ENCODE data around the gene GCK. TPM values are rescaled to one million over a fixed set of nuclear protein-coding genes. Genes with fewer than 3 reads are reported as not detected.

Gene GCK
- total RNA-seq (2022) = not detected in 2 replicates
- not detected for Bru-seq, nascent RNA
- percentile 2 among the genes with signal in this experiment for BruChase-seq, experiment 1, labeled RNA remaining after a 2-hour chase
- not detected for BruChase-seq, experiment 2, labeled RNA remaining after a 6-hour chase
- long read RNA-seq = 0 reads

DNA sequence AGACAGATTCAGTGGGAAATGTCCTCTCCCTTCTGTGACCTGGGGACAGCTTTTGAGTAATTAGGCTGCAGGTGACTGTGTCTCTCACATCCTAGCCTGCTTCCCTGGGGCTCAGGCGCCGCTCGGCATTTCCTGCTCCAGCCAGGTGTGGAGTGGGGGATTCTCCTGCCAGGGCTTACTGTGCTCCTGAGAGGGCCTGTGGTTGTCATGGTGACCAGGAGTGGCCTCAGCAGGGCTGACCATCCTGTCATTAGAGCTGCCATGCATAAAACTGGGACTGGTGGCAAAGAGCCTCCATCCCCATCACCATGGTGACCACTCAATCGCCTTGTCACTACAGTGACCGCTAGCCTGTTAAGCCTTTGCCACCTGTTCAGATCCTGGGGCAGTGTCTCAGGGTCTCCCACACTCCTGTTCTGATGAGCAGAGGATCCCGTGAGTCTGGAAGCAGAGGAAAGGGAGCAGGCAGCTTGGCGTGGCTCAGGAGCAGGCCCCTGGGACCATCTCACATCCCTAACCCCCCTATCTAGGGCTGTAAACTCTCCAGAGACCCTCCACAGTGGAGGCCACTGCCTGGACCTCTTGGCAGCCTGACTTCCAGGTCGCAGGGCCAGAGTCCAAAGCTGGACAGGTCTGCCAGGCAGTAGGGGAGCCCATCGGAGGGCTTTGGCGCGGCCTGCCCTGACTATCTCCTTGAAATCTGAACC lies at the start of gene GCK:
GCK (minus strand) TSS at position 154 of the 707 bp plus-strand sequence. CDS start 486 bp downstream, outside the sequence.
- ChIA-PET POLR2A (no interaction called here), CTCF (interaction anchor here (0.6 kb wide), 1 partner anchor 11 kb away, joined by 3 read pairs; no protein-coding TSS in a partner anchor)
- Mint-ChIP-seq H3K9me3 (ENCODE audit: unreplicated experiment) (no peaks in the 10 kb centered on the region), H3K4me1 (ENCODE audit: low read depth, unreplicated experiment) (no peaks in the 10 kb centered on the region), H3K4me3 (ENCODE audit: unreplicated experiment) (no peak within 1 kb of the TSS), H3K27ac (ENCODE audit: unreplicated experiment) (no peak within 1 kb of the TSS), H3K36me3 (ENCODE audit: insufficient read depth, unreplicated experiment) (no peaks in the 10 kb centered on the region), H3K27me3 (ENCODE audit: insufficient read depth, unreplicated experiment) (peaks cover 11% of the 10 kb centered on the region)
- Histone ChIP-seq H3K4me1 (no peaks in the 10 kb centered on the region), H3K36me3 (ENCODE audit: control insufficient read depth, insufficient read depth, low read length) (no peaks in the 10 kb centered on the region), H3K27me3 (replicated peaks; ENCODE audit: control insufficient read depth, insufficient read depth, low read length) (no peaks in the 10 kb centered on the region; the same call in 1 of the 2 replicates), H3K4me3 (ENCODE audit: low read depth, low read length) (no peak within 1 kb of the TSS), H3K9me3 (no peaks in the 10 kb centered on the region)
- DNase-seq = no peak
- intact Hi-C loops (cut with micrococcal nuclease; ENCODE audit: unreplicated experiment) = no loop called here
- no TSS peak for BruUV-seq (replicated peaks)
- TF ChIP-seq, protein P1, sequence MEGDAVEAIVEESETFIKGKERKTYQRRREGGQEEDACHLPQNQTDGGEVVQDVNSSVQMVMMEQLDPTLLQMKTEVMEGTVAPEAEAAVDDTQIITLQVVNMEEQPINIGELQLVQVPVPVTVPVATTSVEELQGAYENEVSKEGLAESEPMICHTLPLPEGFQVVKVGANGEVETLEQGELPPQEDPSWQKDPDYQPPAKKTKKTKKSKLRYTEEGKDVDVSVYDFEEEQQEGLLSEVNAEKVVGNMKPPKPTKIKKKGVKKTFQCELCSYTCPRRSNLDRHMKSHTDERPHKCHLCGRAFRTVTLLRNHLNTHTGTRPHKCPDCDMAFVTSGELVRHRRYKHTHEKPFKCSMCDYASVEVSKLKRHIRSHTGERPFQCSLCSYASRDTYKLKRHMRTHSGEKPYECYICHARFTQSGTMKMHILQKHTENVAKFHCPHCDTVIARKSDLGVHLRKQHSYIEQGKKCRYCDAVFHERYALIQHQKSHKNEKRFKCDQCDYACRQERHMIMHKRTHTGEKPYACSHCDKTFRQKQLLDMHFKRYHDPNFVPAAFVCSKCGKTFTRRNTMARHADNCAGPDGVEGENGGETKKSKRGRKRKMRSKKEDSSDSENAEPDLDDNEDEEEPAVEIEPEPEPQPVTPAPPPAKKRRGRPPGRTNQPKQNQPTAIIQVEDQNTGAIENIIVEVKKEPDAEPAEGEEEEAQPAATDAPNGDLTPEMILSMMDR (IDR thresholded peaks at IDR 0.05; ENCODE audit: insufficient read depth in 1 of 2, low read depth in 1 of 2, low read length in 1 of 2, severe bottlenecking in 1 of 2, unreplicated experiment in 1 of 2) = no peak

DNA sequence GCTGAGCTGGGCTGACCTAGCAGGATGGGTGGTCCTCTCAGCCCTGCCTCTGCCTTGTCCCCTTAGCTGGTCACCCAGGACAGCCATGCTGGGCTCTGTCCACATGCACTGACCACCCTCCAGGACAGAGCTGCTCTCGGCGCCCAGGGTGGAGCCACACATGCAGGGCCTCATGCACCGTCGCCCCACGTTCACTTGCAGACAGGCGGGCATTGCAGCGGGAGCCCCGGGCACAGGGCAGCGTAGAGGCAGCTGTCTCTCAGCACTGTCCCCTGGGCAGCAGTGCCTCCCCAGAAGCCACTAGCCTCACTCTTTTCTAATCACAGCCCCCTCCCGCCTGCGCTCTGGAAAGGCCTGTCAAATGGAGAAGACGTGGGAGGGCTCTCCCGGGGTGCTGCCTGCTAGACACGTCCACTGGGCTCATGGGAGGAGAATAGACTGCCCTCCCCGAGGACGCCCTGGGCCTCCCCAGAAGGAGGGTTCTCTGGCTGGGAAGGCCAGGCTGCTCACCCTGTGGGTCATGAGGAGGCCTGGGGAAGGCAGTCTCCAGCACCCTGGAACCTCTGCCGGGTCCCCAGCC lies 49.0 kb upstream of the GCK start:
- no peaks in the 10 kb centered on the region for H3K36me3 Mint-ChIP-seq (ENCODE audit: insufficient read depth, unreplicated experiment)
- H3K9me3 ChIP-seq = no peaks in the 10 kb centered on the region
- intact Hi-C loops (cut with micrococcal nuclease; ENCODE audit: unreplicated experiment) = no loop called here
- no peak overlapping the region for H3K4me3 ChIP-seq (ENCODE audit: low read depth, low read length)
- H3K36me3 ChIP-seq (ENCODE audit: control insufficient read depth, insufficient read depth, low read length) = no peaks in the 10 kb centered on the region
- H3K4me1 Mint-ChIP-seq (ENCODE audit: low read depth, unreplicated experiment) = no peaks in the 10 kb centered on the region
- no peak overlapping the region for H3K27ac Mint-ChIP-seq (ENCODE audit: unreplicated experiment)
- peaks cover 7% of the 10 kb centered on the region for H3K27me3 Mint-ChIP-seq (ENCODE audit: insufficient read depth, unreplicated experiment)
- TF ChIP-seq, protein P1 (IDR thresholded peaks at IDR 0.05; ENCODE audit: insufficient read depth in 1 of 2, low read depth in 1 of 2, low read length in 1 of 2, severe bottlenecking in 1 of 2, unreplicated experiment in 1 of 2) = no peak
- no TSS peak for BruUV-seq (replicated peaks)
- no peaks in the 10 kb centered on the region for H3K4me1 ChIP-seq
- no peak overlapping the region for H3K4me3 Mint-ChIP-seq (ENCODE audit: unreplicated experiment)
- POLR2A ChIA-PET = no interaction called here
- no peak for DNase-seq
- no peaks in the 10 kb centered on the region for H3K9me3 Mint-ChIP-seq (ENCODE audit: unreplicated experiment)
- H3K27me3 ChIP-seq (replicated peaks; ENCODE audit: control insufficient read depth, insufficient read depth, low read length) = no peaks in the 10 kb centered on the region
- CTCF ChIA-PET = no interaction called here

DNA sequence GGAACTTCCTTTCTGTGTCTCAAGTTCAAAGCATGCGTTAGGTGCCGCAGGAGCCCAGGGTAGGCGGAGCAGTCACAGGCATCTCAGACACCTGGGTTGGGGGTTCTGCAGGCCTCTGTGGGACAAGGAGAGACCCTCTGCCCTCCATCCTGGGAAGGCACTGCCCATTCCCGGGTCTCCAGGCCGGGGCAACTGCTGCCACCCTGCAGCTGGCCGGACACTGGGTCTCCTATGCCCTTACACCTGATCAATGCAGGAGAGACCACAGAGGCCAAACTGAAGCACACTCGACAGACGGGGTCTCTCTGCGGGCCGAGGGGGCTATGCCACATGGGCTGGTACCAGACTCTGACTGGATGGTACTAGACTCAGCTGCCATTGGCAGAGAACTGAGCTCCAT lies 48.5 kb upstream of the GCK start:
- Histone ChIP-seq H3K27me3 (replicated peaks; ENCODE audit: control insufficient read depth, insufficient read depth, low read length) (no peaks in the 10 kb centered on the region), H3K4me3 (ENCODE audit: low read depth, low read length) (no peak overlapping the region), H3K36me3 (ENCODE audit: control insufficient read depth, insufficient read depth, low read length) (no peaks in the 10 kb centered on the region), H3K9me3 (no peaks in the 10 kb centered on the region), H3K4me1 (no peaks in the 10 kb centered on the region)
- Mint-ChIP-seq H3K4me3 (ENCODE audit: unreplicated experiment) (no peak overlapping the region), H3K9me3 (ENCODE audit: unreplicated experiment) (no peaks in the 10 kb centered on the region), H3K4me1 (ENCODE audit: low read depth, unreplicated experiment) (no peaks in the 10 kb centered on the region), H3K36me3 (ENCODE audit: insufficient read depth, unreplicated experiment) (no peaks in the 10 kb centered on the region), H3K27ac (ENCODE audit: unreplicated experiment) (no peak overlapping the region), H3K27me3 (ENCODE audit: insufficient read depth, unreplicated experiment) (peaks cover 8% of the 10 kb centered on the region)
- POLR2A ChIA-PET = no interaction called here
- TF ChIP-seq, protein P1 (IDR thresholded peaks at IDR 0.05; ENCODE audit: insufficient read depth in 1 of 2, low read depth in 1 of 2, low read length in 1 of 2, severe bottlenecking in 1 of 2, unreplicated experiment in 1 of 2) = no peak
- BruUV-seq (replicated peaks) = no TSS peak
- intact Hi-C loops (cut with micrococcal nuclease; ENCODE audit: unreplicated experiment) = no loop called here
- CTCF ChIA-PET = interaction anchor here (0.6 to 1.6 kb wide), 2 partner anchors 107 to 240 kb away, joined by 5 to 6 read pairs; no protein-coding TSS in a partner anchor
- DNase-seq = no peak
